ENCODE measurements around the gene TPRG1. TPM values are rescaled to one million over a fixed set of nuclear protein-coding genes. Genes with fewer than 3 reads are reported as not detected.

The TPRG1 gene
- total RNA-seq, 1 donor from 2014 or later = 0.18 TPM

DNA sequence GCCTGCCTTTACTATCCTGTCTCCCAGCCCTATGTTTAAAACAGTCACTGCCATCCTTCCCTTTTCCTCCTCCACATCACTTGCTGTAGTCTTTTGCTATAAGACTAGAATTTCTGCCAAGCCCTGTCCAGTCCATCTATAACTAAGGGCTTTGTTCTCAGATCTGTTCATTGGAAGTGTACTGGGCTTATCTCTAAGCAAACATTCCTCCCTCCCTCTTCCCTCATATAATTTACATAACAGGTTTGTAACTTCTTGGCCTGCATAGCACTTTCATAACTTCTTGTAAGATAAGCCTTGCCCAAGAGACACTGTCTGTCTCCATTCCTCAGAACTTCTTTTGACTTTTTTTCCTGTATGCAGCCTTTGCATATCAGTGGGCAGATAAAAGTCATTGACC is 16.7 kb downstream of the TPRG1 start:
- no peak overlapping the region for H3K27ac Mint-ChIP-seq
- ChIA-PET POLR2A (no interaction called here), CTCF (no interaction called here)
- no peak for TF ChIP-seq CTCF (IDR thresholded peaks at IDR 0.05)
- no peaks in the 10 kb centered on the region for H3K36me3 Mint-ChIP-seq (ENCODE audit: low read depth)
- ATAC-seq (ENCODE audit: low read depth) (no peak), DNase-seq (no peak)
- no peak overlapping the region for H3K4me3 Mint-ChIP-seq
- no peaks in the 10 kb centered on the region for H3K4me1 Mint-ChIP-seq
- peaks cover 2% of the 10 kb centered on the region for H3K27me3 Mint-ChIP-seq
- intact Hi-C loops (cut with micrococcal nuclease) = no loop called here
- H3K9me3 Mint-ChIP-seq = peaks cover 14% of the 10 kb centered on the region

DNA sequence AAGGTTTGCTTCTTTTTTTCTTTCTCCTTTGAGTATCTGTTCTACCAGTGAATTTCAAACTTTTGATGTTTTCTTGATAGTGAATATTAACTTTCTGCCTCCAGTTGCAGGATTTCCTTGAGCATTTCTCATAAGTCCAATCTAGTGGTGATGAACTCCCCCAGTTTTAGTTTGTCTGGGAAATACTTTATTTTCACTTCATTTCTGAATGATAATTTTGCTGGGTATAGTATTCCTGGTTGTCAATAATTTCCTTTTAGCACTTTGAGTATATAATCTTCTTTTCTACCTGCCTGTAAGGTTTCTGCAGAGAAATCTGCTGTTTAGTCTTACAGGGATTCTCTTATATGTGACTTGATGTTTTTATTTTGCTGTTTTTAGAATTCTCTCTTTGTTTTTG is 21.0 kb downstream of the TPRG1 start:
- Mint-ChIP-seq H3K4me1 (no peaks in the 10 kb centered on the region), H3K4me3 (no peak overlapping the region), H3K9me3 (peaks cover 27% of the 10 kb centered on the region), H3K27me3 (peaks cover 2% of the 10 kb centered on the region), H3K36me3 (ENCODE audit: low read depth) (no peaks in the 10 kb centered on the region), H3K27ac (no peak overlapping the region)
- ATAC-seq (ENCODE audit: low read depth) (no peak), DNase-seq (no peak)
- ChIA-PET CTCF (no interaction called here), POLR2A (no interaction called here)
- intact Hi-C loops (cut with micrococcal nuclease) = no loop called here
- TF ChIP-seq CTCF (IDR thresholded peaks at IDR 0.05) = no peak

DNA sequence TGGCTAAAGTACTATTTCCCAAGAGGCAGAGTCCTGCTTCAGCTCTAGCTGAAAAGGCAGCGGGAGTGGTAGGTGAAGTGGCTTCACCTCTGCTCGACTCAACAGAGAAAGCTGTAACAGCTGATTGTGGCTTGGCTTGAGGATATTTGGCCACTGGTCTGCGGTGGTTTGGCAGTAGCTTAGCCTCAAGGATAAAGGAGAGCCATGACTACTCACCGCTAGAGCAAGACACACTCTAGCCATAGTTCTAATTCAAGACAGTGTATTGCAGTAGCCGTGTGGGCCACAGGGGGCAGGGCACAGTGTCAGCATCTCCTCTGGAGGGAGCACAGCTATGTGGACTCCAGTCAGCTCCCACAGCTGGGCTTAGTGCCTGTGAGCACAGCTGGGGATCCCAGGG is 23.5 kb downstream of the TPRG1 start:
- Mint-ChIP-seq H3K27ac (no peak overlapping the region), H3K4me3 (no peak overlapping the region), H3K4me1 (no peaks in the 10 kb centered on the region), H3K9me3 (peaks cover 27% of the 10 kb centered on the region), H3K27me3 (peaks cover 5% of the 10 kb centered on the region), H3K36me3 (ENCODE audit: low read depth) (no peaks in the 10 kb centered on the region)
- CTCF ChIA-PET = no interaction called here
- no peak for TF ChIP-seq CTCF (IDR thresholded peaks at IDR 0.05)
- ATAC-seq (ENCODE audit: low read depth) (no peak), DNase-seq (no peak)
- intact Hi-C loops (cut with micrococcal nuclease) = no loop called here
- POLR2A ChIA-PET = no interaction called here

DNA sequence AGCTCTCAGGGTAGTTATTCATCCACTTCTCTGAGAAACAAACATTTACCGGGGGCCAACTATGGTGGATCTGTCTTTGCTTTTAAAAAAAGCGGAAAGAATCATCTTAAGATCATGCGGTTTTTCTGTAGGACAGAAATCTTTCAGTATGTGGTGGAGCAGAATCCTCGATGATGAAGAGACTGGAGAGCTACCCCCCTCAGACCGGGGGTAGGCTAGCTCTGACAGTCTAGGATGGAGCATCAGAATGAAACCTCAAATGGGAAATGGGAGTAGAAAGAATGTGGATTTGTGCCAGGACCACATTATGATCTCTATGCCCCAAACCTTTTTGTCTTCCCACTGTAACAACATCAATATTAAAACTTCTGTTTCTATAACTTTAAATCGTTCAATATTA is 30.3 kb downstream of the TPRG1 start:
- ChIA-PET CTCF (no interaction called here), POLR2A (no interaction called here)
- DNase-seq (no peak), ATAC-seq (ENCODE audit: low read depth) (no peak)
- Mint-ChIP-seq H3K27me3 (peaks cover 13% of the 10 kb centered on the region), H3K36me3 (ENCODE audit: low read depth) (no peaks in the 10 kb centered on the region), H3K4me3 (no peak overlapping the region), H3K9me3 (peaks cover 3% of the 10 kb centered on the region), H3K27ac (no peak overlapping the region), H3K4me1 (no peaks in the 10 kb centered on the region)
- intact Hi-C loops (cut with micrococcal nuclease) = no loop called here
- TF ChIP-seq CTCF (IDR thresholded peaks at IDR 0.05) = no peak

DNA sequence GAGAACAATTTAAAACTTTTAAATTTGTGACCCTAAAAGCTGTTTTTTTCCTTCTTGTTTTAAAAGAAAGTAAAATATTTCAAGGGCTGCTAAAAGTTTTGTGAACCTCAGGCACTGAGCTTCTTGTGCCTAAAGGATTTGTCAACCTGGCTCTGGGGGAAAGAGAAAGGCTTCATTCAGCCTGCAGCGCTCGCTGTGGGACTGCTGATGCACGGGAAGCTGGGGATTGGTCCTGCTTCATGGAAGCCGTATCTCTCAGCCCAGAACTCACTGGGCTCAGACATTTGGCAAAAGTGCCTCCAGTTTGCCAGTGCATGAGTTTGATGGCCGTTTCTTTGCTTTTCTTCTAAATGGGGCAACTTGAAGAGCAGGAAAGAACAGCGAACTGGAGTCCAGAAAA is 30.8 kb downstream of the TPRG1 start:
- Mint-ChIP-seq H3K9me3 (no peaks in the 10 kb centered on the region), H3K4me3 (no peak overlapping the region), H3K36me3 (ENCODE audit: low read depth) (no peaks in the 10 kb centered on the region), H3K27me3 (peaks cover 13% of the 10 kb centered on the region), H3K4me1 (no peaks in the 10 kb centered on the region), H3K27ac (no peak overlapping the region)
- intact Hi-C loops (cut with micrococcal nuclease) = no loop called here
- ChIA-PET CTCF (no interaction called here), POLR2A (no interaction called here)
- DNase-seq (no peak), ATAC-seq (ENCODE audit: low read depth) (no peak)
- TF ChIP-seq CTCF (IDR thresholded peaks at IDR 0.05) = no peak

Data from activated B cell treated with CpG ODN at 0.5 μM for 24 hours (primary cell).